LNCaP clone FGC (cell line): Measurements from ENCODE around the gene CFAP54.

Source experiments
- DNase-seq: peaks from one replicate; pipeline ENCODE4 v3.0.0-alpha.2; 2011; ENCODE audit warnings: low read depth
- H3K4me3 ChIP-seq: 2 replicates; pipeline ENCODE4 v1.5.1; 2011; ENCODE audit warnings: mild to moderate bottlenecking, low read depth, low read length, control low read depth
- CTCF ChIP-seq: IDR thresholded peaks from 2 replicates; pipeline ENCODE4 v1.5.1; 2012; ENCODE audit warnings: mild to moderate bottlenecking; ENCODE audit not compliant: control insufficient read depth, insufficient read depth; ENCODE audit errors: extremely low read depth

CFAP54 gene

GRCh38 chr12:96889273-96889933, 400.0 kb downstream of the CFAP54 start:
- TF ChIP-seq CTCF, result no peak
- H3K4me3 ChIP-seq, result no peak overlapping the region
- DNase-seq, result no peak

- TF ChIP-seq CTCF, result no peak
- DNase-seq, result no peak
- no peak overlapping the region for H3K4me3 ChIP-seq
These were observed 401.0 kb downstream of the CFAP54 start for GRCh38 chr12:96890331-96890730.

GRCh38 chr12:96892104-96892503, 402.7 kb downstream of the CFAP54 start:
- H3K4me3 ChIP-seq, result no peak overlapping the region
- DNase-seq, result no peak
- TF ChIP-seq CTCF, result no peak

GRCh38 chr12:96897421-96897820, 408.0 kb downstream of the CFAP54 start:
- no peak overlapping the region for H3K4me3 ChIP-seq
- no peak for TF ChIP-seq CTCF
- no peak for DNase-seq

- no peak for TF ChIP-seq CTCF
These were observed 411.8 kb downstream of the CFAP54 start for GRCh38 chr12:96901175-96901574.

GRCh38 chr12:96902076-96902475, 412.7 kb downstream of the CFAP54 start:
- no peak for DNase-seq
- 0 out of 2 replicates have a peak, but pooled peaks have one; percentile 20 for TF ChIP-seq CTCF

More at GRCh38 chr12:96901175-96901574, 411.8 kb downstream of the CFAP54 start:
- H3K4me3 ChIP-seq, result no peak overlapping the region
- no peak for DNase-seq

GRCh38 chr12:96906498-96906848, 417.1 kb downstream of the CFAP54 start:
- H3K4me3 ChIP-seq, result peak overlapping the region; percentile 59
- no peak for DNase-seq
- no peak for TF ChIP-seq CTCF

More at GRCh38 chr12:96902076-96902475, 412.7 kb downstream of the CFAP54 start:
- no peak overlapping the region for H3K4me3 ChIP-seq
